NCI-H2029 (cell line): ENCODE results near the gene PREP.
"Not testable (repeated sequence)": the region's sequence is repeated elsewhere in the genome, so short reads cannot be mapped to it uniquely, and the experiment has no call there.

Source experiments
- DNase-seq: peaks from one replicate; lab custom pipeline; 2025; lab: John Stamatoyannopoulos, UW

The PREP gene

DNA sequence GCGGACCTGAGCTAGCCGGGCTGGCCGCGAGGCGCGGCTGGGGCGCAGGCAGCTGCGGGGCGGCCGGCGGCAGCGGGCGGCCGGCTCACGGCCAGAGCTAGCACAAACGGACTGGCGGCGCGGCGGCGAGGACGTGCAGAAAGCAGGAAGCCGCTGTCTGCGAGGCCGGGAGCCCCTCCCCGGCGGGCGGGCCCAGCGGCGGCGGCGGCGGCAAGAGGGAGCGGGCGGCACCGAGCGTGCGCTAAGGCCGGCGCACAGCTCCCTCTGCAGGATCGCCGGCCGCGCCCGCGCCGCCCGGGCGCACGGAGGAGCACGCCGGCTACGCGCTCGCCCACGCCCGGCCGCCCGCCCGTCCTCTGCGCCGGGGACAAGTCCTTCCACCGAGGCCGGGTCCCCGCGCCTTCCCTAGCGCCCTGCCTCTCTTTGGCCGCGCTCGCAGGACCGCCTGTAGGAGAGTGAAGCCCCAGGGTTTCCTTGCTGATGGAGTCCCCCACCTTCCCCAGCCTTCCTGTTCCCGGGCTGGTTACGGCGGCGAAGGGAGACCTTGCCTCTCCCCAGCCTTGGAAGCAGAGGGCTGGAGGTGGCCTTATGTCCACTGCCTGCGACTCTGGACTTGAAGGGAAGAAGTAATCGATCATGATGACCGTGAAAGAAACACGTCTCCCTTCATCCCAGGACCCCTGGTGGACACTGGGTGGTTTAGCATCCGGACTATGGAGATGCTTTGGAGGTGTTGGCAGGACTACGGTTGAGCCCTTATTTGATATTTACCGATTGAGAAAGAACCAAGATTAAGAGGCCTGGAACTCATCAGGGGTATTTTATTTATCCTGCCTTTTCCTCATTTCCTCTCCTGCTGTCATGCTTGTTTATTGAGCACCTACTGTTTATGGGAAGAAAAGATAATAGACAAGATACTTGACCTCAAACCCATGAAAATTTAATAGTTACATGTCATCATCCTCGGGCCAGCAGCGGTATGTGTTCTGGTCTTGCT is at the start of gene PREP:
PREP (minus strand) TSS at position 144 of the 997 bp plus-strand sequence. CDS start 191 bp downstream, outside the sequence.
- peak; percentile 79 for DNase-seq

DNA sequence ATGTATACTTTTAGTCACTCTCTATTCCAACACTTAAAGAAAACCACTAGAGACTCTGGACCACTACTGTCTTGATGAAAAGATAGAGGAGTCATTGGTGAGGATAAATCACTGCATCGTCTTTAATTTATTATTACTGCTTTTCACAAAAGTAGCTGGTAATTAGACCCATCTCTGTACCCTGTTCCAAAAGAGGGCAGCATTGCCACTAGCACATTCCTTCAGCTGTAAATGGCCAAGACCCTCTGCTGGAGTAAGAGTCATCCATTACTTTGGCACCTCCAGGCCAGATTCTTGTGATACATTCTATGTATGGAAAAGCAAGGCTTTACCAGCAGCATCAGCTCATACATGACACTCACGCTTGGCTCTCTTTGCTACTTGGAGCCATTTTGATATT is 49.5 kb upstream of the PREP start:
- DNase-seq = no peak

- DNase-seq = no peak
Measured at GRCh38 chr6:105449756-105450390, 47.0 kb upstream of the PREP start.

- no peak for DNase-seq
Measured at GRCh38 chr6:105445481-105445880, 42.6 kb upstream of the PREP start.

- DNase-seq = no peak
Measured at GRCh38 chr6:105443941-105444340, 41.1 kb upstream of the PREP start.

DNA sequence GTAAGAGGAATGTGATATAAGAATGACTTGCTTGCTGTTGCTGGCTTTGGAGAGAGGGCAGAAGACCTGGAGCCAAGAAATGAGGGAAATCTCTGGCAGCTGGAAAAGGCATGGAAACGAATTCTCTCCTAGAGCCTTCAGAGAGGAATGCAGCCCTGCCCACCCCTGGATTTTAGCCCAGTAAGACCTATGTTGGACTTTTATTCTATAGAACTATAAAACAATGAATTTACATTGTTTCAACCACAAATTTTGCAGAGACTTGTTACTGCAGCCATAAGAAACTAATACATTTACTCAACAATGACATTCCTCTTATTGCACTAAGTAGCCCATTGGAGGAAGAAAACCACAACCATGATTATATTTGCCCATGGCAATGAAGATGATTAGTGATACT is 39.5 kb upstream of the PREP start:
- DNase-seq = no peak

- no peak for DNase-seq
Measured at GRCh38 chr6:105437236-105437635, 34.4 kb upstream of the PREP start.

GRCh38 chr6:105433723-105434122 is 30.8 kb upstream of the PREP start:
- no peak for DNase-seq

DNA sequence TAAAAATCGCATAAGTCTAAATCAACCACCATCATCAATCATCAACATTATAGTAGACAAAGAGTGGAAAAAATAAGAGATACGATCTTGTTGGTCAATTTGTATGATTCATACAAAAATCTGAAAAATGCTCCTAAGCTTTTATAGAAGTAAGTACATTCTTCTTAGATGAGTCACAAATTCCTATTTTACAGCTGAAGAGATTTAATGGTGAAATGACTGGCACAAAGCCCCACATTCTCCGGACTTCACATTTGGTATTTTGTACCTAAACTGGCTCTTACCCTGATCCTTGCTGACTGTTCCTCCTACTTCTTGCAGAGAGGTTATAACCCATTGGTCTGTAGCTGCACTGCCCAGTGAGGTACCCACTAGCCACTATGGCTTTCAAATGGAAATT is 29.9 kb upstream of the PREP start:
- DNase-seq = no peak

DNA sequence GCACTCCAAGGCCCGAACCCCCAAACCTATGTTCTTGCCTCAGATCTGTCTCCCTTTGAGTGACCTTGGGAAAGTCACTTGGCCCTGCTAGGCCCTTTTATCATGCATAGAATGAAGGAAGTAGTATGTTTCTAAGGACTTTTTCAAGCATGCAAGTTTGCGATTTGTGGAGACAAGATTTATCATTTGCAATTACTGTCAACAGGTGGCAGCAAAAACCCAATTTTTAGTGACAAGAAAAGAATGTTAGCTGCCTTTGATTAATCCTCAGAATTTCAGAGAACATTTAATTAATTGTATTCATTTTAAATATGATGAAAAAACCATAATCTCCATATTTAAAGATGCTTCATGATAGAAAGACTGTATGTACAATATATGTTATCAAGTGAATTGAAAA is 28.3 kb upstream of the PREP start:
- peak; percentile 11 for DNase-seq

GRCh38 chr6:105430685-105431084 is 27.8 kb upstream of the PREP start:
- DNase-seq = no peak

GRCh38 chr6:105429676-105430075 is 26.8 kb upstream of the PREP start:
- DNase-seq = no peak

- no peak for DNase-seq
Measured at GRCh38 chr6:105428342-105428957, 25.6 kb upstream of the PREP start.

DNA sequence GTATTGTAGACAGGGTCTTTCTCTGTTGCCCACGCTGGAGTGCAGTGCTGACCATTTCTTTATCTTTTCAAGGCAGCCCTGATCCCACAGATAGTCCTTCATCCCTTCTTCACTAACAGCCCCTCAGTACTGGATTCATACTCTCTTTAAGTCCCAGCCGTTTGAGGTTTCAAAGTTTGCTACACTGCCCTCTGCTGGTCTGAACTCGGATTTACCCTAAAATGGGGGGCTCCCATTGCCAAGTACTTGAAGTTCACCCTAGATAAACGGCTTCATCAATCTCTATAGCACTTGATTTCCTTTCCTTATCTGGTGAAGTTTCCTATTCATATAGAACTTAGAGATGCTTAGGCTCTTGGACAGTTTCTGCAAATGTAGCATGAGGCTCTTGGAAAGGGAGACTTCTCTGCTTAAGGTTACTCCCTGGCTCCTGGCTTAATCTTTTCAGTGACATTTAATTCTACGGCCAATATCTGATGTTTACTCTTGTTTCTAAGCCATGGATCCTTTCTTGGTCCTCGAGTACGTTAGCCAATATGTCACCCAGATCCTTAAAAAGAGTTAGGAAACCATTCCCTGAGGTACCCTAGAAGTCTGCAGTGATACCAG is 21.4 kb upstream of the PREP start:
- peak; percentile 21 for DNase-seq

DNA sequence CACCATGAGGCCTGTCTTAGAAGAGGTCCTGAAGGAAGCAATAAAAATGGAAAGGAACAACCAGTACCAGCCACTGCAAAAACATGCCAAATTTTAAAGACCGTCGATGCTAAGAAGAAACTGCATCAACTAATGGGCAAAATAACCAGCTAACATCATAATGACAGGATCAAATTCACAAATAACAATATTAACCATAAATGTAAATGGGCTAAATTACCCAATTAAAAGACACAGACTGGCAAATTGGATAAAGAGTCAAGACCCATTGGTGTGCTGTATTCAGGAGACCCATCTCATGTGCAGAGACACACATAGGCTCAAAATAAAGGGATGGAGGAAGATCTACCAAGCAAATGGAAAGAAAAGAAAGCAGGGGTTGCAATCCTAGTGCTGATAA is 14.1 kb upstream of the PREP start:
- DNase-seq = not testable (repeated sequence)

DNA sequence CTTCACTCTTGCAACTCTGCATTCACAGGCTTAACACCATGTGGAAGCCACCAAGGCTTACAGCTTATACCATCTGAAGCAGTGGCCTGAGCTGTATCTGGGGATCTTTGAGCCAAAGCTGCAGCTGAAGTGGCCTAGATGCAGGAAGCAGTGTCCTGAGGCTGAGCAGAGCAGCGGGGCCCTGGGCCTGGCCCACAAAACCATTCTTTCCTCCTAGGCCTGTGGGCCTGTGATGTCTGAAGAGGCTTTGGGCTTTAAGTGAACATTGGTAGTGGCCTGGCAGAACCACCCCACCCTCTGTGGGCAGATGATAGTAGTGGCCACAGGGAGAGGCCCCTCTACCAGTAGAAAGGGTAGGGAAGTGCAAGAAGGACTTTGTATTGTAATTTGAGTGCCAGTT is 6.9 kb upstream of the PREP start:
- DNase-seq = no peak

GRCh38 chr6:105402090-105402938 is 568 bp downstream of the PREP start:
- no peak for DNase-seq

- no peak for DNase-seq
Measured at GRCh38 chr6:105401247-105402089, 1.4 kb downstream of the PREP start.

DNA sequence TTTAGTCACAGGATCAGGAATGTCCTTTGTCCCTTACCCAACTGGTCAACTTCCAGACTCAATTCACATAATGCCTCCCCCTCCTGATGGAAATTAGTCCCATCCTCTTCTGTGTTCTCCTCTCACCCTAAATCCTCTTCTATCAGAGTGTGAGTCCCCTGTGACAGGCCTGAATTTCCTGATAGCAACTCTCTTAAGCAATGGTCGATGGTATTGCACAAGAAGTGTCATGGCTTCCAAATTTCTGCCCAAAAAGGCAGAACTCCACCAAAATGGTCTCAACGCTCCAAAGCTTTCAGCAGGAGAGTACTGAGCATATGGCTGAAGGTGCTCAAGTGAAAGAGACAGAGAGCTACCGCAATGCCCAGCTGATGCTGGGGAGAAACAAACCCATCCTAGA is 2.4 kb downstream of the PREP start:
- no peak for DNase-seq

GRCh38 chr6:105398859-105399258 is 4.0 kb downstream of the PREP start:
- no peak for DNase-seq
